ENCODE results near the gene CNGA4. TPM values are rescaled to one million over a fixed set of nuclear protein-coding genes. Genes with fewer than 3 reads are reported as not detected.

The CNGA4 gene
- total RNA-seq, 2 experiments from 2014 or later, result 0.16 TPM; not detected in 1

DNA sequence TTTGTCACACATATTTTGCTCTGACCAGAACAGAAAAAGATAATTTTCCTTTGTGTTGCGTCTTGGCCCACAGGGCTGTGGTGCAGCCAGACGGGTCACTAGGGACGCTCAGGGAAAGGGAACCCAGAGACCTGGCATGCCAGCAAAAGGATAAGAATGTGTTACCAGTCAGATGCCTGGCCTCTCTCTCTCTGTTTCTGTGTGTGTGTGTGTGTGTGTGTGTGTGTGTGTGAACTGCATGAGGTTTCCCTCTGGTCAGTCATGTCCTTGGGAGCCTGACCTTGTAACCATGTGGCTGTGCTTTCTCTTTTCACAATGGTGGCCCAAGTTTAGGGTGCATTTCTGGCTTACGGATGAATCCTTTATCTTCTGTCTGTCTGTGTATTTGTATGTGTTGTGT, 46.1 kb downstream of the CNGA4 start:
- Histone ChIP-seq H3K9me3 (ENCODE audit: control insufficient read depth in 1 of 2, insufficient read depth in 1 of 2, low read length in 2 of 2) (no peaks in the 10 kb centered on the region), H3K36me3 (ENCODE audit: insufficient read depth, low read length) (no peaks in the 10 kb centered on the region), H3K4me3 (ENCODE audit: low read length) (no peak overlapping the region), H3K4me1 (ENCODE audit: insufficient read depth, low read length) (no peaks in the 10 kb centered on the region), H3K27me3 (ENCODE audit: control insufficient read depth in 1 of 2, insufficient read depth in 2 of 2, low read length in 2 of 2) (peaks cover 6 to 26% of the 10 kb centered on the region in 2 experiments), H3K27ac (ENCODE audit: low read depth in 1 of 2, low read length in 2 of 2) (no peak overlapping the region)
- POLR2A ChIA-PET, result no interaction called here
- Mint-ChIP-seq H3K9me3 (no peaks in the 10 kb centered on the region), H3K36me3 (ENCODE audit: low read depth) (no peaks in the 10 kb centered on the region), H3K27ac (no peak overlapping the region), H3K27me3 (peaks cover 74% of the 10 kb centered on the region), H3K4me3 (no peak overlapping the region), H3K4me1 (ENCODE audit: low read depth) (no peaks in the 10 kb centered on the region)
- ATAC-seq (ENCODE audit: poor library complexity) (no peak), DNase-seq (no peak)
- TF ChIP-seq CTCF (IDR thresholded peaks at IDR 0.05), result no peak
- CTCF ChIA-PET, result no interaction called here
- intact Hi-C loops (cut with DNase I, micrococcal nuclease), result no loop called here

Other genes starting within 250 kb of the CNGA4 start
- gene OR56A4, start 232.1 kb upstream of the CNGA4 start, total RNA-seq, result not detected
- gene OR56A1, start 208.3 kb upstream of the CNGA4 start, total RNA-seq, result not detected
- gene OR56B4, start 131.4 kb upstream of the CNGA4 start, total RNA-seq, result not detected
- gene OR52B2, start 68.8 kb upstream of the CNGA4 start, total RNA-seq, result not detected
- not detected for gene OR52W1, start 39.9 kb upstream of the CNGA4 start, total RNA-seq
- not detected for gene C11orf42, start 33.5 kb upstream of the CNGA4 start, total RNA-seq
- 10 to 100 TPM; 26.7 to 27.7 TPM for gene FHIP1B, start 4.5 kb upstream of the CNGA4 start, total RNA-seq
- gene CCKBR, start 20.7 kb downstream of the CNGA4 start, total RNA-seq, result not detected
- under 1 TPM in 1 of 2 experiments, not detected in 1; 0.27 TPM for gene CAVIN3, start 81.4 kb downstream of the CNGA4 start, total RNA-seq
- gene SMPD1, start 151.4 kb downstream of the CNGA4 start, total RNA-seq, result 10 to 100 TPM; 70.9 to 75.0 TPM
- gene APBB1, start 180.0 kb downstream of the CNGA4 start, total RNA-seq, result 100 to 1,000 TPM; 182 to 184 TPM
- under 1 TPM; 0.52 to 0.87 TPM for gene HPX, start 201.9 kb downstream of the CNGA4 start, total RNA-seq
- 10 to 100 TPM; 16.4 to 16.6 TPM for gene TRIM3, start 234.9 kb downstream of the CNGA4 start, total RNA-seq
- 10 to 100 TPM; 78.1 to 80.5 TPM for gene ARFIP2, start 242.2 kb downstream of the CNGA4 start, total RNA-seq
- 10 to 100 TPM; 68.5 to 68.6 TPM for gene TIMM10B, start 242.4 kb downstream of the CNGA4 start, total RNA-seq